ENCODE measurements around the gene TRIM72. TPM values are rescaled to one million over a fixed set of nuclear protein-coding genes. Genes with fewer than 3 reads are reported as not detected.

The TRIM72 gene
- total and polyA plus RNA-seq, 9 of the 15 experiments (the other 6 are each of a cell fraction or from before 2014, with no cell fraction given): under 0.01 TPM; not detected in 8

DNA sequence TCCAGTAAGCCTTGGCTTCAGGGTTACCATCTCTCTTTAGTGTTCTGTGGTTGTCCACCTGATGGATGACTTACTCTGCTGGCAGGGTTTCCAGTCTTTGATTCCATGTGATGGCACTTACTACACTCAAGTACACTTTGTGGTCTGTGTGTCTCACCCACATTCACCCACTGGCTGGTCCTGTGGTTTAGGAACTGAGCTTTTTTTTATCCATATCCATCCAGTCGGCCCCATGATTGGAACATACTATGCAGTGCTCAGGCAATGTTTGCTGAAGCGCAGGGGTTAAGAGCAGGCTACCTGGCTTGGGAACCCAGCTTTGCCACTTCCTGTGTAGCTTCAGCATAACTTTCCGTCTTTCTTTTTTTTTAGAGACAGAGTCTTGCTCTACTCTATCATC lies 36.8 kb upstream of the TRIM72 start:
- ATAC-seq (no peak), DNase-seq (ENCODE audit: extremely low read depth in 1 of 4, low spot score in 3 of 4) (no peak), FAIRE-seq (no peak)
- H3K27me3 ChIP-seq (ENCODE audit: control insufficient read depth in 2 of 2, insufficient read depth in 2 of 2, low read length in 2 of 2): no peaks in the 10 kb centered on the region; a peak in 1 of 5 replicates
- H3K4me3 ChIP-seq: no peak overlapping the region
- H3K9ac ChIP-seq (ENCODE audit: insufficient read depth in 1 of 2, low read depth in 2 of 2, low read length in 2 of 2): no peak overlapping the region
- ChIA-PET CTCF (ENCODE audit: low intra/inter-chr PET ratio) (no interaction called here), POLR2A (no interaction called here)
- H3K9me3 ChIP-seq (replicated peaks; ENCODE audit: control insufficient read depth, insufficient read depth, low read depth, low read length): no peaks in the 10 kb centered on the region
- H3K9me1 ChIP-seq (ENCODE audit: control insufficient read depth, insufficient read depth, low read length): no peaks in the 10 kb centered on the region
- H2AFZ ChIP-seq (ENCODE audit: low read depth, low read length): no peak overlapping the region
- in situ Hi-C loops (cut with MboI): no loop called here
- H3K4me1 ChIP-seq (replicated peaks in 1 of 2; ENCODE audit: control insufficient read depth in 2 of 2, insufficient read depth in 2 of 2, low read length in 2 of 2): peaks cover 5 to 12% of the 10 kb centered on the region in 2 experiments; a peak in 4 of 5 replicates
- WGBS (ENCODE audit: insufficient coverage, low coverage, missing lambda C conversion rate): 61% methylated on average over 3 of the region's 3 CpGs
- H3K79me2 ChIP-seq (ENCODE audit: control insufficient read depth, insufficient read depth, low read length): peaks cover 29% of the 10 kb centered on the region
- peaks cover 15% of the 10 kb centered on the region for H4K20me1 ChIP-seq (replicated peaks; ENCODE audit: control insufficient read depth, insufficient read depth, low read length)
- no peak overlapping the region for H3K4me2 ChIP-seq (ENCODE audit: insufficient read depth, low read length)
- no TSS peak for BruUV-seq (replicated peaks)
- no peak overlapping the region for H3K27ac ChIP-seq (ENCODE audit: extremely low read depth, low read depth, low read length)
- peaks cover 11% of the 10 kb centered on the region for H3K36me3 ChIP-seq (ENCODE audit: control insufficient read depth, insufficient read depth, low read length)
- intact Hi-C loops (cut with micrococcal nuclease): no loop called here
- TF ChIP-seq POLR2AphosphoS2 (IDR thresholded peaks at IDR 0.05; ENCODE audit: low read length) (no peak), ESRRB (CRISPR knock-in tag; IDR thresholded peaks at IDR 0.05; ENCODE audit: borderline replicate concordance) (no peak), KLF10 (CRISPR knock-in tag; IDR thresholded peaks at IDR 0.05) (no peak), TCF3 (CRISPR knock-in tag; IDR thresholded peaks at IDR 0.05) (no peak), WHSC1 (IDR thresholded peaks at IDR 0.05; ENCODE audit: low read length) (no peak), ZNF324 (CRISPR knock-in tag; IDR thresholded peaks at IDR 0.05) (no peak)
- TF ChIP-seq, protein P1, sequence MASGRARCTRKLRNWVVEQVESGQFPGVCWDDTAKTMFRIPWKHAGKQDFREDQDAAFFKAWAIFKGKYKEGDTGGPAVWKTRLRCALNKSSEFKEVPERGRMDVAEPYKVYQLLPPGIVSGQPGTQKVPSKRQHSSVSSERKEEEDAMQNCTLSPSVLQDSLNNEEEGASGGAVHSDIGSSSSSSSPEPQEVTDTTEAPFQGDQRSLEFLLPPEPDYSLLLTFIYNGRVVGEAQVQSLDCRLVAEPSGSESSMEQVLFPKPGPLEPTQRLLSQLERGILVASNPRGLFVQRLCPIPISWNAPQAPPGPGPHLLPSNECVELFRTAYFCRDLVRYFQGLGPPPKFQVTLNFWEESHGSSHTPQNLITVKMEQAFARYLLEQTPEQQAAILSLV (tag; IDR thresholded peaks at IDR 0.05): no peak
- TF ChIP-seq, protein P2, sequence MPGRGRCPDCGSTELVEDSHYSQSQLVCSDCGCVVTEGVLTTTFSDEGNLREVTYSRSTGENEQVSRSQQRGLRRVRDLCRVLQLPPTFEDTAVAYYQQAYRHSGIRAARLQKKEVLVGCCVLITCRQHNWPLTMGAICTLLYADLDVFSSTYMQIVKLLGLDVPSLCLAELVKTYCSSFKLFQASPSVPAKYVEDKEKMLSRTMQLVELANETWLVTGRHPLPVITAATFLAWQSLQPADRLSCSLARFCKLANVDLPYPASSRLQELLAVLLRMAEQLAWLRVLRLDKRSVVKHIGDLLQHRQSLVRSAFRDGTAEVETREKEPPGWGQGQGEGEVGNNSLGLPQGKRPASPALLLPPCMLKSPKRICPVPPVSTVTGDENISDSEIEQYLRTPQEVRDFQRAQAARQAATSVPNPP (IDR thresholded peaks at IDR 0.05; ENCODE audit: borderline replicate concordance, insufficient read depth, insufficient read length): no peak
- TF ChIP-seq, protein P3, sequence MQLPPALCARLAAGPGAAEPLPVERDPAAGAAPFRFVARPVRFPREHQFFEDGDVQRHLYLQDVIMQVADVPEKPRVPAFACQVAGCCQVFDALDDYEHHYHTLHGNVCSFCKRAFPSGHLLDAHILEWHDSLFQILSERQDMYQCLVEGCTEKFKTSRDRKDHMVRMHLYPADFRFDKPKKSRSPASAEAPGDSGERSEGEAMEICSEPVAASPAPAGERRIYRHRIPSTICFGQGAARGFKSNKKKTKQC (CRISPR knock-in tag; IDR thresholded peaks at IDR 0.05): no peak
- TF ChIP-seq, protein P4, sequence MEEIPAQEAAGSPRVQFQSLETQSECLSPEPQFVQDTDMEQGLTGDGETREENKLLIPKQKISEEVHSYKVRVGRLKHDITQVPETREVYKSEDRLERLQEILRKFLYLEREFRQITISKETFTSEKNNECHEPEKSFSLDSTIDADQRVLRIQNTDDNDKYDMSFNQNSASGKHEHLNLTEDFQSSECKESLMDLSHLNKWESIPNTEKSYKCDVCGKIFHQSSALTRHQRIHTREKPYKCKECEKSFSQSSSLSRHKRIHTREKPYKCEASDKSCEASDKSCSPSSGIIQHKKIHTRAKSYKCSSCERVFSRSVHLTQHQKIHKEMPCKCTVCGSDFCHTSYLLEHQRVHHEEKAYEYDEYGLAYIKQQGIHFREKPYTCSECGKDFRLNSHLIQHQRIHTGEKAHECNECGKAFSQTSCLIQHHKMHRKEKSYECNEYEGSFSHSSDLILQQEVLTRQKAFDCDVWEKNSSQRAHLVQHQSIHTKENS (CRISPR knock-in tag; IDR thresholded peaks at IDR 0.05): no peak
- TF ChIP-seq, protein P5, sequence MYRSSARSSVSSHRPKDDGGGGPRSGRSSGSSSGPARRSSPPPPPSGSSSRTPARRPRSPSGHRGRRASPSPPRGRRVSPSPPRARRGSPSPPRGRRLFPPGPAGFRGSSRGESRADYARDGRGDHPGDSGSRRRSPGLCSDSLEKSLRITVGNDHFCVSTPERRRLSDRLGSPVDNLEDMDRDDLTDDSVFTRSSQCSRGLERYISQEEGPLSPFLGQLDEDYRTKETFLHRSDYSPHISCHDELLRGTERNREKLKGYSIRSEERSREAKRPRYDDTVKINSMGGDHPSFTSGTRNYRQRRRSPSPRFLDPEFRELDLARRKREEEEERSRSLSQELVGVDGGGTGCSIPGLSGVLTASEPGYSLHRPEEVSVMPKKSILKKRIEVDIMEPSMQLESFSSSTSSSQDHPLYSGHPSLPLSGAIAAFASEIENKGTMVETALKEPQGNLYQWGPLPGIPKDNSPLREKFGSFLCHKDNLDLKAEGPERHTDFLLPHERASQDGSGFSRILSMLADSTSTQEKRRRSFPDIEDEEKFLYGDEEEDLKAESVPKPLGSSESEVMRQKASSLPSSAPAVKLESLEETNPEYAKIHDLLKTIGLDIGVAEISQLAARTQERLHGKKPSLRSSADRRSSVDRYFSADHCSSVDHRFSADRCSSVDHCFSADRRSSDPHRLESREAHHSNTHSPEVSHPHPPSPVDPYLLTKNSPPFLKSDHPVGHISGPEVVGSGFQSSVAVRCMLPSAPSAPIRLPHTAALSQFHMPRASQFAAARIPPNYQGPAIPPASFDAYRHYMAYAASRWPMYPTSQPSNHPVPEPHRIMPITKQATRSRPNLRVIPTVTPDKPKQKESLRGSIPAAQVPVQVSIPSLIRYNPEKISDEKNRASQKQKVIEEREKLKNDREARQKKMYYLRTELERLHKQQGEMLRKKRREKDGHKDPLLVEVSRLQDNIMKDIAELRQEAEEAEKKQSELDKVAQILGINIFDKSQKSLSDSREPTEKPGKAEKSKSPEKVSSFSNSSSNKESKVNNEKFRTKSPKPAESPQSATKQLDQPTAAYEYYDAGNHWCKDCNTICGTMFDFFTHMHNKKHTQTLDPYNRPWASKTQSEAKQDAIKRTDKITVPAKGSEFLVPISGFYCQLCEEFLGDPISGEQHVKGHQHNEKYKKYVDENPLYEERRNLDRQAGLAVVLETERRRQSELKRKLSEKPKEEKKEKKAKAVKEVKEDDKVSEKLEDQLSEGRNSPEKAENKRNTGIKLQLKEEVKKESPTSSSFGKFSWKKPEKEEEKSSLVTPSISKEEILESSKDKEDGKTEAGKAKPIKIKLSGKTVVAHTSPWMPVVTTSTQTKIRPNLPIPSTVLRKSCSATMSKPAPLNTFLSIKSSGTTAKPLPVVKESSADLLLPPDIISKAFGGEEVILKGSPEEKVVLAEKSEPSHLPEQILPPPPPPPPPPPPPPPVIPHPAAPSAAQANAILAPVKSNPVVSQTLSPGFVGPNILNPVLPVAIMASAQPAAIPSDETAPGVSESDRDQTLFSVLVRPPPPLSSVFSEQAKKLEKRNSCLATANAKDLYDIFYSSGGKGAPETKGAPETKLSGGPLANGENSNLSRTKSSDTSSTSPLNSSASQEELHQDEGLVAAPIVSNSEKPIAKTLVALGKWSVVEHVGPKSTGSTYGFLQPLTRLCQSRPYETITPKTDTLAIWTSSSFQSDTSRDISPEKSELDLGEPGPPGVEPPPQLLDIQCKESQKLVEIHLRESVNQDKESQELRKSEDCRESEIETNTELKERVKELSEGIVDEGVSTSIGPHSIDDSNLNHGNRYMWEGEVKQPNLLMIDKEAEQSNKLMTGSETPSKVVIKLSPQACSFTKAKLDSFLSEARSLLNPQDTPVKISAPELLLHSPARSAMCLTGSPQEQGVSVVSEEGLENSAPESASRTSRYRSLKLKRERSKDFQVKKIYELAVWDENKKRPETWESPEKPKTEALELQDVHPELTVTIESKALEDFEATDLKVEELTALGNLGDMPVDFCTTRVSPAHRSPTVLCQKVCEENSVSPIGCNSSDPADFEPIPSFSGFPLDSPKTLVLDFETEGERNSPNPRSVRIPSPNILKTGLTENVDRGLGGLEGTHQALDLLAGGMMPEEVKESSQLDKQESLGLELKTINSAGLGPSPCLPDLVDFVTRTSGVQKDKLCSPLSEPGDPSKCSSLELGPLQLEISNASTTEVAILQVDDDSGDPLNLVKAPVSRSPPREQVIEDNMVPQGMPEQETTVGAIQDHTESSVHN (IDR thresholded peaks at IDR 0.05; ENCODE audit: borderline replicate concordance in 1 of 2, low read depth in 1 of 2): no peak

All from K562 (cell line).